Esophagus (tissue), 2 donors: Measurements from ENCODE around the gene NCDN. TPM values are rescaled to one million over a fixed set of nuclear protein-coding genes. Genes with fewer than 3 reads are reported as not detected.
"Not testable (repeated sequence)": the region's sequence is repeated elsewhere in the genome, so short reads cannot be mapped to it uniquely, and the experiment has no call there.

Experiments
- H3K27ac ChIP-seq, 2 donors: one replicate each; pipeline ENCODE4 v1.5.1; 2013; ENCODE audit warnings: low read depth in 2 of 2, mild to moderate bottlenecking in 2 of 2, inconsistent platforms in 1 of 2, low read length in 1 of 2, moderate library complexity in 1 of 2
- H3K27me3 ChIP-seq, 2 donors: one replicate each; pipeline ENCODE4 v1.6.1; 2013; ENCODE audit warnings: low read length in 2 of 2, control low read depth in 1 of 2, mild to moderate bottlenecking in 1 of 2; ENCODE audit not compliant: insufficient read depth in 2 of 2, control insufficient read depth in 1 of 2
- H3K36me3 ChIP-seq, 2 donors: one replicate each; pipeline ENCODE4 v1.6.1; 2013; ENCODE audit warnings: low read length in 1 of 2; ENCODE audit not compliant: control insufficient read depth in 2 of 2, insufficient read depth in 2 of 2
- H3K4me1 ChIP-seq, 2 donors: one replicate each; pipeline ENCODE4 v1.6.1; 2013; ENCODE audit warnings: low read length in 1 of 2; ENCODE audit not compliant: control insufficient read depth in 2 of 2, insufficient read depth in 2 of 2
- H3K4me3 ChIP-seq, 2 donors: one replicate each; pipeline ENCODE4 v1.5.1; 2013; ENCODE audit warnings: low read length in 2 of 2, mild to moderate bottlenecking in 2 of 2, low read depth in 1 of 2, moderate library complexity in 1 of 2
- H3K9me3 ChIP-seq, 2 donors: one replicate each; pipeline ENCODE4 v1.6.1; 2013; ENCODE audit warnings: mild to moderate bottlenecking in 2 of 2, low read depth in 1 of 2, low read length in 1 of 2, moderate library complexity in 1 of 2; ENCODE audit not compliant: control insufficient read depth in 2 of 2, insufficient read depth in 1 of 2
- WGBS, 2 donors: extraction: QIAGEN DNeasy Blood & Tissue Kit; methylation state at CpG; one replicate each; pipeline ENCODE4 v1.1.7; 2013; 5-methylcytosine and 5-hydroxymethylcytosine counted together
- polyA plus RNA-seq, 2 donors: library from polyadenylated mRNA; stranded (reverse); fragments of 200-250 nt; gene quantifications; one replicate each; pipeline ENCODE4 v1.2.3, GENCODE V29; 2013
- donor health status: healthy with polysubstance abuse.
- donor health status: Bipolar disorder and iron deficiency.

The NCDN gene
- polyA plus RNA-seq, 2 donors = 4.6 to 8.3 TPM

GRCh38 chr1:35576061-35576765 is 18.6 kb downstream of the NCDN start:
- 77 to 83% methylated on average over 10 of the region's 10 CpGs for WGBS, 2 donors
- H3K36me3 ChIP-seq = no peaks in the 10 kb centered on the region
- no peak overlapping the region for H3K27ac ChIP-seq
- peaks cover 11 to 26% of the 10 kb centered on the region in 2 donors for H3K4me1 ChIP-seq
- no peaks in the 10 kb centered on the region for H3K27me3 ChIP-seq
- no peaks in the 10 kb centered on the region for H3K9me3 ChIP-seq
- H3K4me3 ChIP-seq = no peak overlapping the region

- not testable (repeated sequence) for H3K27ac ChIP-seq, H3K36me3 ChIP-seq, H3K27me3 ChIP-seq, H3K9me3 ChIP-seq
- WGBS, 2 donors = 37 to 48% methylated on average over 34 to 37 of the region's 37 CpGs
- Histone ChIP-seq H3K4me3 (peak overlapping the region in 1 of 2 donors; percentile 53), H3K4me1 (peaks cover 11 to 26% of the 10 kb centered on the region in 2 donors)
Measured at GRCh38 chr1:35576766-35577070, 19.1 kb downstream of the NCDN start.

DNA sequence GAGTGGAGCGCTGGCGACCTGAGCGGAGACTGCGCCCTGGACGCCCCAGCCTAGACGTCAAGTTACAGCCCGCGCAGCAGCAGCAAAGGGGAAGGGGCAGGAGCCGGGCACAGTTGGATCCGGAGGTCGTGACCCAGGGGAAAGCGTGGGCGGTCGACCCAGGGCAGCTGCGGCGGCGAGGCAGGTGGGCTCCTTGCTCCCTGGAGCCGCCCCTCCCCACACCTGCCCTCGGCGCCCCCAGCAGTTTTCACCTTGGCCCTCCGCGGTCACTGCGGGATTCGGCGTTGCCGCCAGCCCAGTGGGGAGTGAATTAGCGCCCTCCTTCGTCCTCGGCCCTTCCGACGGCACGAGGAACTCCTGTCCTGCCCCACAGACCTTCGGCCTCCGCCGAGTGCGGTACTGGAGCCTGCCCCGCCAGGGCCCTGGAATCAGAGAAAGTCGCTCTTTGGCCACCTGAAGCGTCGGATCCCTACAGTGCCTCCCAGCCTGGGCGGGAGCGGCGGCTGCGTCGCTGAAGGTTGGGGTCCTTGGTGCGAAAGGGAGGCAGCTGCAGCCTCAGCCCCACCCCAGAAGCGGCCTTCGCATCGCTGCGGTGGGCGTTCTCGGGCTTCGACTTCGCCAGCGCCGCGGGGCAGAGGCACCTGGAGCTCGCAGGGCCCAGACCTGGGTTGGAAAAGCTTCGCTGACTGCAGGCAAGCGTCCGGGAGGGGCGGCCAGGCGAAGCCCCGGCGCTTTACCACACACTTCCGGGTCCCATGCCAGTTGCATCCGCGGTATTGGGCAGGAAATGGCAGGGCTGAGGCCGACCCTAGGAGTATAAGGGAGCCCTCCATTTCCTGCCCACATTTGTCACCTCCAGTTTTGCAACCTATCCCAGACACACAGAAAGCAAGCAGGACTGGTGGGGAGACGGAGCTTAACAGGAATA is 19.7 kb downstream of the NCDN start:
- H3K27me3 ChIP-seq = no peaks in the 10 kb centered on the region
- H3K4me1 ChIP-seq = peaks cover 11 to 26% of the 10 kb centered on the region in 2 donors
- H3K36me3 ChIP-seq = no peaks in the 10 kb centered on the region
- no peaks in the 10 kb centered on the region for H3K9me3 ChIP-seq
- H3K4me3 ChIP-seq = peak overlapping the region; percentile 20 to 53
- WGBS, 2 donors = 16 to 21% methylated on average over 58 to 70 of the region's 70 CpGs
- no peak overlapping the region for H3K27ac ChIP-seq

- Histone ChIP-seq H3K4me1 (peaks cover 6% of the 10 kb centered on the region in 2 donors), H3K36me3 (no peaks in the 10 kb centered on the region), H3K27me3 (no peaks in the 10 kb centered on the region), H3K27ac (no peak overlapping the region), H3K4me3 (no peak overlapping the region), H3K9me3 (no peaks in the 10 kb centered on the region)
- 67 to 73% methylated on average over 4 of the region's 4 CpGs for WGBS, 2 donors
Measured at GRCh38 chr1:35580949-35581388, 23.4 kb downstream of the NCDN start.

- H3K4me3 ChIP-seq, H3K36me3 ChIP-seq, H3K4me1 ChIP-seq, H3K9me3 ChIP-seq, H3K27ac ChIP-seq, H3K27me3 ChIP-seq: not testable (repeated sequence)
- 94 to 95% methylated on average over 9 of the region's 9 CpGs for WGBS, 2 donors
Measured at GRCh38 chr1:35581621-35582020, 24.0 kb downstream of the NCDN start.

- WGBS, 2 donors = 89 to 90% methylated on average over 3 of the region's 3 CpGs
- no peak overlapping the region for H3K27ac ChIP-seq
- no peaks in the 10 kb centered on the region for H3K9me3 ChIP-seq
Measured at GRCh38 chr1:35585281-35585680, 27.7 kb downstream of the NCDN start.

GRCh38 chr1:35585805-35586204 is 28.2 kb downstream of the NCDN start:
- not testable (repeated sequence) for H3K36me3 ChIP-seq, H3K9me3 ChIP-seq, H3K4me3 ChIP-seq, H3K27ac ChIP-seq, H3K4me1 ChIP-seq, H3K27me3 ChIP-seq
- WGBS, 2 donors = 96 to 100% methylated on average over 1 of the region's 1 CpG

More at GRCh38 chr1:35585281-35585680, 27.7 kb downstream of the NCDN start:
- Histone ChIP-seq H3K27me3 (no peaks in the 10 kb centered on the region), H3K4me1 (no peaks in the 10 kb centered on the region), H3K4me3 (no peak overlapping the region), H3K36me3 (no peaks in the 10 kb centered on the region)

DNA sequence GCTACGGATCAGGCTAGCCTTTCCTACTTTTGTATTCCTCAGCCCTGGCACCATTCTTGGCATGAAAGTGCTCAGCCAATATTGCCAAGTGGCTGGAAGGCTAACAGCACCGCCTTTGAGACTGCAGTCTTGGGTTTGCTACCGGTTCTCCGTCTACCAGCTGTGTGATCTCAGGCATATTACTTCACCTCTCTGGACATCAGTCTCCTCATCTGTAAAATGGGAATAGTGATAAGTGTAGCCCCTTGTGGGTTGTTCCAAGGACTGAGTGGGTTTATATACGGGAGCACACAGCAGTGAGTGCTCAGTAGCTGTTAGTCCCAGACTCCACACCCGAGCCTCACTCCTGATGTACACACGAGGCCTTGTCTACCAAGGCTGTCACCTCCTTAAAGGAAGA is 29.2 kb downstream of the NCDN start:
- WGBS, 2 donors = 89 to 90% methylated on average over 7 of the region's 7 CpGs
- Histone ChIP-seq H3K36me3 (peaks cover 0 to 9% of the 10 kb centered on the region in 2 donors), H3K27ac (no peak overlapping the region), H3K4me1 (no peaks in the 10 kb centered on the region), H3K27me3 (no peaks in the 10 kb centered on the region), H3K9me3 (no peaks in the 10 kb centered on the region), H3K4me3 (no peak overlapping the region)

GRCh38 chr1:35587736-35588135 is 30.1 kb downstream of the NCDN start:
- peaks cover 0 to 9% of the 10 kb centered on the region in 2 donors for H3K36me3 ChIP-seq
- no peaks in the 10 kb centered on the region for H3K9me3 ChIP-seq
- no peaks in the 10 kb centered on the region for H3K27me3 ChIP-seq
- WGBS, 2 donors = 84 to 94% methylated on average over 6 of the region's 6 CpGs
- no peak overlapping the region for H3K4me3 ChIP-seq
- no peak overlapping the region for H3K27ac ChIP-seq
- no peaks in the 10 kb centered on the region for H3K4me1 ChIP-seq
